HG03521 (cell line): ENCODE data around the gene C6orf89.
"Not testable (repeated sequence)": the region's sequence is repeated elsewhere in the genome, so short reads cannot be mapped to it uniquely, and the experiment has no call there.

ENCODE experiments used
- ATAC-seq: cut with Tn5 transposase; IDR thresholded peaks from one replicate; pipeline ENCODE4 v1.9.1; 2021; ENCODE audit warnings: mild to moderate bottlenecking, moderate library complexity; ENCODE audit not compliant: unreplicated experiment

C6orf89 gene

DNA sequence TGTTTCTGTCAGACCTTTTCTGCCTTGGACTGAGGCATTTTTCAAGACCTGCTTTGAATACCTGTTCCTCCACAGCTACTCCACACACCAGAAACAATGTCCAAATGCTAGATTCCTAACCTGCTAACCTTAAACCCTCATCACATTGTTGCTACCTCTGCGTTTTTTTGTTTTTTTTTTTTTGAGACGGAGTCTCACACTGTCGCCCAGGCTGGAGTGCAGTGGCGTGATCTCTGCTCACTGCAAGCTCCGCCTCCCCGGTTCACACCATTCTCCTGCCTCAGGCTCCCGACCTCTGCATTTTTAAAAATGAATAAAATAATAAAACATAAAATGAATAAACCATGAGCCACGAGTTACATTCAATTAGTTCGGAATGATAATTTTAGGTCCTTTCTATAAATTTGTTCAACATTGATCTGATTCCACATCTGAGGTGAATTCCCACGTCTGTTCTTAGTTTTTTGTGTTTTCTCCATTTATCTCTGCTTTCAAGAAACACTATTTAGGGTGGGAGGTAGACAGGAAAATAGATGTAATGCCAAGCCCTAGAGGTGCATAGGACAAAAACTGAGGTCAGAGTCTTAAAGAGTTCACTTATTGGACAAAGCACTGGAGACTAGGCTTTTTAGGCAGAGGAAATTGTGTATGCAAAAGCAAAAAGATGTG is 1.3 kb downstream of the C6orf89 start:
- no peak for ATAC-seq

DNA sequence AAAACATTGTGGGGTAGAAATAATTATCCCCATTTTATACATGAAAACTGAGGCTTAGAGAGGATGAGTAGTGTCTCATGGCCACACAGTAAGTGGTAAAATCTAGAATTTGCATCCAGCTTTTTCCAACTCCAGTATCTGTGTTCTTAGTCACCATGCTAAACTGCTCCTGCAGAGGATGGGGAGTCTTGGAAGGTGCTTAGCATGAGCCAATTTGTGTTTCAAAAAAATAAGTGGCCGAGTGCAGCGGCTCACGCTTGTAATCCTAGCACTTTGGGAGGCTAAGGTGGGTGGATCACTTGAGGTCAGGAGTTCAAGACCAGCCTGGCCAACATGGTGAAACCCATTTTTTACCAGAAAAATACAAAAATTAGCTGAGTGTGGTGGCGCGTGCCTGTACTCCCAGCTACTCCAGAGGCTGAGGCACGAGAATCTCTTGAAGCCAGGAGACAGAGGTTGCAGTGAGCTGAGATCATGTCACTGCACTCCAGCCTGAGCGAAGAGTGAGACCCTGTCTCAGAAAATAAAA is 2.4 kb downstream of the C6orf89 start:
- no peak for ATAC-seq

- no peak for ATAC-seq
These were observed 3.1 kb downstream of the C6orf89 start for GRCh38 chr6:36888654-36889481.

DNA sequence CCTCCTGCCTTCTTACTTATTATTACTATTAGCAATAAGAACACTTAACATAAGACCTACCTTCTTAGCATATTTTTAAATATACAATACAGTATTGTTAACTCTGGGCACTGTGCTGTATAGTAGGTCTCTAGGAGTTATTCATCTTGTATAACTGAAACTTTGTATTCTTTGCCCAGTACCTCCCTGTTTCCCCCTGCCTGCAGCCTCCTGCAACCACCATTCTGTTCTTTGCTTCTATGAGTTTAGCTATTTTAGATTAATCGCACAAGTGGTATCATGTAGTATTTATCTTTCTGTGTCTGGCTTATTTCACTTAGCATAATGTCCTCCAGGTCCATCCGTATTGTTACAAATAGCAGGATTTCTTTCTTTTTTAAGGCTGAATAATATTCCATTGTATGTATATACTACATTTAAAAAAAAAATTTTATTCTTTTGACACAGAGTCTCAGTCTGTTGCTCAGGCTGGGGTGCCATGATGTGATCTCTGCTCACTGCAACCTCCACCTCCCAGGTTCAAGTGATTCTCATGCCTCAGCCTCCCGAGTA is 4.4 kb downstream of the C6orf89 start:
- no peak for ATAC-seq

DNA sequence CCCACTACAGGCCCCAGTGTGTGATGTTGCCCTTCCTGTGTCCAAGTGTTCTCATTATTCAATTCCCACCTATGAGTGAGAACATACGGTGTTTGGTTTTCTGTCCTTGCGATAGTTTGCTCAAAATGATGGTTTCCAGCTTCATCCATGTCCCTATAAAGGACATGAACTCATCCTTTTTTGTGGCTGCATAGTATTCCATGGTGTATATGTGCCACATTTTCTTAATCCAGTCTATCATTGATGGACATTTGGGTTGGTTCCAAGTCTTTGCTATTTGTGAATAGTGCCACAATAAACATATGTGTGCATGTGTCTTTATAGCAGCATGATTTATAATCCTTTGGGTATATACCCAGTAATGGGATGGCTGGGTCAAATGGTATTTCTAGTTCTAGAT is 5.4 kb downstream of the C6orf89 start:
- not testable (repeated sequence) for ATAC-seq

GRCh38 chr6:36893976-36894932 is 8.5 kb downstream of the C6orf89 start:
- ATAC-seq: no peak

DNA sequence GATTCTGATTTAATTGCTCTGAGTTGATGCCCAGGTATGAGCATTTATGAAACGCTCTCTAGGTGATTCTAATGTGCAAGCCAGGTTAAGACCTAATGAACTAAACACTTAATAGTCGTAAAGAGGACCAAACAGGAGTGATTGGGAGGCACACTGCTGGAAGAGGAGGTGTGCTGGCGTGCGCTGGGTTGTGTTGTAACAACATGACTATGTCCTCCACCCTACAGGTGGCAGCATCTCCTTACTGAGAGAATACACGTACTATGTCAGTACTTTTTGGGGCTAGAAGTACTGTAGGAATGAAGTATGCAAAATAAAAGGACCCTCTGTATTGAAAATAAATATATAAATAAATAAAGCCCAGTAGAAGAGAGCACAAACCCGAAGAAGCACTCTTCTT is 11.9 kb downstream of the C6orf89 start:
- ATAC-seq: no peak

GRCh38 chr6:36904114-36904513 is 18.4 kb downstream of the C6orf89 start:
- ATAC-seq: no peak

GRCh38 chr6:36904851-36905393 is 19.2 kb downstream of the C6orf89 start:
- no peak for ATAC-seq

GRCh38 chr6:36906539-36907325 is 21.0 kb downstream of the C6orf89 start:
- no peak for ATAC-seq

DNA sequence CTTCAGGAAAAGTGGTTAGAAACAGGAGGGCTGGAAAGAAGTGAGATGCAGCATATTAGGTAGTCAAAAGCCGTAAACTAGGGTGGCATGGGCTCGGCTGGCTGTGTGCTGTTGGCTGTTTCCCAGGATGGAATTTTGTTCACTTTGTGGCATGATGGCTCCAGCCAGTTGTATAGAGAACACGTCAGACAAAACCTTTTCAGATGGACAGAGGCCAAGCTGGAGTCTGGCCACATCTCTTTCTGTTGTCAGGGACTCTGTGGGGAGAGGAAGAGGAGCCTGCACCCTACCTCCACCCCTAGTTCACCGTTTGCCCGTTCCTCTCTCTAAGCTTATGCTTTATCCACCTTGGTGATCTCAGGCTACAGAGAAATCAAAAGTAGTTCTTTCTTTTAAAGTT is 22.0 kb downstream of the C6orf89 start:
- no peak for ATAC-seq

GRCh38 chr6:36908747-36909146 is 23.0 kb downstream of the C6orf89 start:
- ATAC-seq: no peak

GRCh38 chr6:36912030-36912454 is 26.3 kb downstream of the C6orf89 start:
- ATAC-seq: no peak

- peak; percentile 87 for ATAC-seq
These were observed 26.8 kb downstream of the C6orf89 start for GRCh38 chr6:36912586-36912985.

GRCh38 chr6:36913082-36913481 is 27.3 kb downstream of the C6orf89 start:
- ATAC-seq: no peak

DNA sequence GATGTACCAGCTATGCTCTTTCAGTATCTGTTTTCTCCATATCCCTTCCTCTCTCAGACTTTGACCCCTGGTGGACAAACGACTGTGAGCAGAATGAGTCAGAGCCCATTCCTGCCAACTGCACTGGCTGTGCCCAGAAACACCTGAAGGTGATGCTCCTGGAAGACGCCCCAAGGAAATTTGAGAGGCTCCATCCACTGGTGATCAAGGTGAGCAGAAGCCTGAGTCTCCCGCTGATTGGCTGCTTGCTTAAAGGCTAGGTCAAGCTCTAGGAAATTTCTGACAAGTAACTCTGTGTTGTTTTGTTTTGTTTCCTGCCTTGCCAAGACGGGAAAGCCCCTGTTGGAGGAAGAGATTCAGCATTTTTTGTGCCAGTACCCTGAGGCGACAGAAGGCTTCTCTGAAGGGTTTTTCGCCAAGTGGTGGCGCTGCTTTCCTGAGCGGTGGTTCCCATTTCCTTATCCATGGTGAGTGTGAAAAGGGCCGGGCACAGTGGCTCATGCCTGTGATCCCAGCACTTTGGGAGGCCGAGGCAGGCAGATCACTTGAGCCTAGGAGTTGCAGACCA is 28.6 kb downstream of the C6orf89 start:
- no peak for ATAC-seq

GRCh38 chr6:36915599-36915998 is 29.8 kb downstream of the C6orf89 start:
- no peak for ATAC-seq

- no peak for ATAC-seq
These were observed 30.4 kb downstream of the C6orf89 start for GRCh38 chr6:36916126-36916525.

GRCh38 chr6:36917541-36918193 is 31.9 kb downstream of the C6orf89 start:
- ATAC-seq: no peak
